ENCODE measurements around the gene CRB1.

Gene CRB1

DNA sequence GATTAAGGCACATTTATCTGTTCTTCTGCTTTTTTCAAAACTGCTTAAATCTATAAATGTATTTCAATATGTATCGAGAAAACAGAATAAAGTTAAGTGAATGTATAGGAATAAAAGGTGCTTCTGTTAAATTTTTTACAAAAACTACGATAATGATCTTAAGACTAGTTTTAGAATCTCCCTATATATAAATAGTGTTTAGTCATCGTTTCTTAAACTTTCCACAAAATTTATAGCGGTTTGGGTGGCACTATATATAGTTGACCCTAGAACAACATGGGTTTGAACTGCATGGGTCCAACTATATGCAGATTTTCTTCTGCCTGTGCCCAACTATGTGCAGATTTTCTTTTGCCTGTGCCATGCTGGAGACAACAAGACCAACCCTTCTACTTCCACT, 125.7 kb downstream of the CRB1 start:
- H3K4me3 ChIP-seq (ENCODE audit: low read depth, low read length): no peak overlapping the region
- TF ChIP-seq, protein P1, sequence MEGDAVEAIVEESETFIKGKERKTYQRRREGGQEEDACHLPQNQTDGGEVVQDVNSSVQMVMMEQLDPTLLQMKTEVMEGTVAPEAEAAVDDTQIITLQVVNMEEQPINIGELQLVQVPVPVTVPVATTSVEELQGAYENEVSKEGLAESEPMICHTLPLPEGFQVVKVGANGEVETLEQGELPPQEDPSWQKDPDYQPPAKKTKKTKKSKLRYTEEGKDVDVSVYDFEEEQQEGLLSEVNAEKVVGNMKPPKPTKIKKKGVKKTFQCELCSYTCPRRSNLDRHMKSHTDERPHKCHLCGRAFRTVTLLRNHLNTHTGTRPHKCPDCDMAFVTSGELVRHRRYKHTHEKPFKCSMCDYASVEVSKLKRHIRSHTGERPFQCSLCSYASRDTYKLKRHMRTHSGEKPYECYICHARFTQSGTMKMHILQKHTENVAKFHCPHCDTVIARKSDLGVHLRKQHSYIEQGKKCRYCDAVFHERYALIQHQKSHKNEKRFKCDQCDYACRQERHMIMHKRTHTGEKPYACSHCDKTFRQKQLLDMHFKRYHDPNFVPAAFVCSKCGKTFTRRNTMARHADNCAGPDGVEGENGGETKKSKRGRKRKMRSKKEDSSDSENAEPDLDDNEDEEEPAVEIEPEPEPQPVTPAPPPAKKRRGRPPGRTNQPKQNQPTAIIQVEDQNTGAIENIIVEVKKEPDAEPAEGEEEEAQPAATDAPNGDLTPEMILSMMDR (IDR thresholded peaks at IDR 0.05; ENCODE audit: low read depth, low read length, missing control alignments): no peak
- in situ Hi-C loops (cut with HindIII; ENCODE audit: low pct_ligation_motif_present, low sequenced_read_pairs): no loop called here
- no peak for DNase-seq
- no peaks in the 10 kb centered on the region for H3K36me3 ChIP-seq (replicated peaks)
- H3K27me3 ChIP-seq (replicated peaks): no peaks in the 10 kb centered on the region
- no peak overlapping the region for H3K27ac ChIP-seq

- Histone ChIP-seq H3K4me3 (ENCODE audit: low read depth, low read length) (no peak overlapping the region), H3K36me3 (replicated peaks) (no peaks in the 10 kb centered on the region), H3K27me3 (replicated peaks) (no peaks in the 10 kb centered on the region), H3K27ac (no peak overlapping the region)
- TF ChIP-seq, protein P1 (IDR thresholded peaks at IDR 0.05; ENCODE audit: low read depth, low read length, missing control alignments): no peak
- DNase-seq: no peak
- in situ Hi-C loops (cut with HindIII; ENCODE audit: low pct_ligation_motif_present, low sequenced_read_pairs): no loop called here
Observed at GRCh38 chr1:197394831-197395608, 127.0 kb downstream of the CRB1 start.

GRCh38 chr1:197397895-197398294, 129.8 kb downstream of the CRB1 start:
- no peaks in the 10 kb centered on the region for H3K36me3 ChIP-seq (replicated peaks)
- no peak for DNase-seq
- no peaks in the 10 kb centered on the region for H3K27me3 ChIP-seq (replicated peaks)
- in situ Hi-C loops (cut with HindIII; ENCODE audit: low pct_ligation_motif_present, low sequenced_read_pairs): no loop called here
- no peak overlapping the region for H3K27ac ChIP-seq
- no peak overlapping the region for H3K4me3 ChIP-seq (ENCODE audit: low read depth, low read length)
- TF ChIP-seq, protein P1 (IDR thresholded peaks at IDR 0.05; ENCODE audit: low read depth, low read length, missing control alignments): no peak

GRCh38 chr1:197399755-197400521, 131.9 kb downstream of the CRB1 start:
- in situ Hi-C loops (cut with HindIII; ENCODE audit: low pct_ligation_motif_present, low sequenced_read_pairs): no loop called here
- TF ChIP-seq, protein P1 (IDR thresholded peaks at IDR 0.05; ENCODE audit: low read depth, low read length, missing control alignments): peak; percentile 65

GRCh38 chr1:197400522-197400902, 132.5 kb downstream of the CRB1 start:
- no peak for DNase-seq

More at GRCh38 chr1:197399755-197400521, 131.9 kb downstream of the CRB1 start:
- H3K27ac ChIP-seq: no peak overlapping the region
- no peaks in the 10 kb centered on the region for H3K27me3 ChIP-seq (replicated peaks)
- peak; percentile 68 for DNase-seq
- H3K4me3 ChIP-seq (ENCODE audit: low read depth, low read length): no peak overlapping the region
- no peaks in the 10 kb centered on the region for H3K36me3 ChIP-seq (replicated peaks)

More at GRCh38 chr1:197400522-197400902, 132.5 kb downstream of the CRB1 start:
- Histone ChIP-seq H3K4me3 (ENCODE audit: low read depth, low read length) (no peak overlapping the region), H3K36me3 (replicated peaks) (no peaks in the 10 kb centered on the region), H3K27me3 (replicated peaks) (no peaks in the 10 kb centered on the region), H3K27ac (no peak overlapping the region)
- in situ Hi-C loops (cut with HindIII; ENCODE audit: low pct_ligation_motif_present, low sequenced_read_pairs): no loop called here
- TF ChIP-seq, protein P1 (IDR thresholded peaks at IDR 0.05; ENCODE audit: low read depth, low read length, missing control alignments): no peak

Data from brain microvascular endothelial cell (primary cell).